NT2/D1 (cell line): ENCODE measurements around the gene CALD1.
A peak's percentile ranks its signal among the peaks of the same experiment; 100 is the strongest.

Experiments
- DNase-seq: peaks from one replicate; pipeline ENCODE4 v3.0.0-alpha.2; 2011; ENCODE audit warnings: low read depth, low spot score
- H3K27me3 ChIP-seq: 2 replicates; pipeline ENCODE4 v1.6.0; 2011; ENCODE audit warnings: mild to moderate bottlenecking; ENCODE audit not compliant: insufficient read length, insufficient read depth
- H3K36me3 ChIP-seq: 2 replicates; pipeline ENCODE4 v1.6.1; 2011; ENCODE audit warnings: mild to moderate bottlenecking, low read length, mixed read lengths; ENCODE audit not compliant: insufficient read depth, insufficient read length
- H3K4me1 ChIP-seq: 2 replicates; pipeline ENCODE4 v1.5.1; 2011; ENCODE audit not compliant: insufficient read depth, insufficient read length
- H3K4me3 ChIP-seq: 2 replicates; pipeline ENCODE4 v1.5.1; 2011; ENCODE audit warnings: low read depth; ENCODE audit not compliant: insufficient read length
- H3K9ac ChIP-seq: 2 replicates; pipeline ENCODE4 v1.6.0; 2011; ENCODE audit warnings: low read depth; ENCODE audit not compliant: insufficient read length
- H3K9me3 ChIP-seq: 2 replicates; pipeline ENCODE4 v1.5.1; 2011; ENCODE audit warnings: mild to moderate bottlenecking, low read length; ENCODE audit not compliant: insufficient read depth
- SUZ12 ChIP-seq: IDR thresholded peaks from 2 replicates; pipeline ENCODE4 v1.6.1; 2011; ENCODE audit not compliant: insufficient read length, insufficient read depth; ENCODE audit errors: extremely low read depth
- YY1 ChIP-seq: IDR thresholded peaks from 2 replicates; pipeline ENCODE4 v1.6.1; 2011; ENCODE audit not compliant: insufficient read length, insufficient read depth
- ZNF274 ChIP-seq: IDR thresholded peaks from 2 replicates; pipeline ENCODE4 v1.6.1; 2011; ENCODE audit warnings: mild to moderate bottlenecking, low read depth, low read length

CALD1 gene

DNA sequence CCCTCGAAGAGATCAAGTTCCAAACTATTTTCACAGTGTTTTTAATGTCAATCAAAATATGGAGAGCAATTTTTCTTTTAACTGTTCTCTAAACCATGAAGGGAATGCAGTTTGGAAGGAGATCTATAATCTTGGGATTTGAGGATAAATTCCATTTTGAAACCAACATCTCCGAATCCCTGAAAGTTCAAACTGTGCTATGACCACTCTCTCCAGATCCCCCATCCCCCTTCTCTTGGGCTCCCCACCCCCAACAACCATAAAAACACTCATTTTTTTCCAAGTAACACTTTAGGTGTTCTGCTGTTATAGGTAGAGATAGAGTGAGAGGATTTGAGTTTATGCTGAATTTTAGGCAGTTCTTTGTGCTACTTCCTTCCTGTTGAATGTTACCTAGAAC lies 1.7 kb downstream of the CALD1 start:
- Histone ChIP-seq H3K27me3 (no peaks in the 10 kb centered on the region), H3K9ac (peak overlapping the region; percentile 73), H3K4me1 (no peaks in the 10 kb centered on the region), H3K4me3 (peak overlapping the region; percentile 45), H3K36me3 (peaks cover 57% of the 10 kb centered on the region), H3K9me3 (no peaks in the 10 kb centered on the region)
- DNase-seq = no peak
- TF ChIP-seq YY1 = no peak
- no peak for TF ChIP-seq SUZ12
- no peak for TF ChIP-seq ZNF274

- DNase-seq = no peak
- H3K4me3 ChIP-seq = no peak overlapping the region
- TF ChIP-seq ZNF274 (no peak), SUZ12 (no peak), YY1 (no peak)
- peaks cover 64% of the 10 kb centered on the region for H3K36me3 ChIP-seq
- H3K9me3 ChIP-seq = no peaks in the 10 kb centered on the region
- H3K9ac ChIP-seq = no peak overlapping the region
- no peaks in the 10 kb centered on the region for H3K4me1 ChIP-seq
- no peaks in the 10 kb centered on the region for H3K27me3 ChIP-seq
Observed at GRCh38 chr7:134782121-134782623, 2.7 kb downstream of the CALD1 start.

DNA sequence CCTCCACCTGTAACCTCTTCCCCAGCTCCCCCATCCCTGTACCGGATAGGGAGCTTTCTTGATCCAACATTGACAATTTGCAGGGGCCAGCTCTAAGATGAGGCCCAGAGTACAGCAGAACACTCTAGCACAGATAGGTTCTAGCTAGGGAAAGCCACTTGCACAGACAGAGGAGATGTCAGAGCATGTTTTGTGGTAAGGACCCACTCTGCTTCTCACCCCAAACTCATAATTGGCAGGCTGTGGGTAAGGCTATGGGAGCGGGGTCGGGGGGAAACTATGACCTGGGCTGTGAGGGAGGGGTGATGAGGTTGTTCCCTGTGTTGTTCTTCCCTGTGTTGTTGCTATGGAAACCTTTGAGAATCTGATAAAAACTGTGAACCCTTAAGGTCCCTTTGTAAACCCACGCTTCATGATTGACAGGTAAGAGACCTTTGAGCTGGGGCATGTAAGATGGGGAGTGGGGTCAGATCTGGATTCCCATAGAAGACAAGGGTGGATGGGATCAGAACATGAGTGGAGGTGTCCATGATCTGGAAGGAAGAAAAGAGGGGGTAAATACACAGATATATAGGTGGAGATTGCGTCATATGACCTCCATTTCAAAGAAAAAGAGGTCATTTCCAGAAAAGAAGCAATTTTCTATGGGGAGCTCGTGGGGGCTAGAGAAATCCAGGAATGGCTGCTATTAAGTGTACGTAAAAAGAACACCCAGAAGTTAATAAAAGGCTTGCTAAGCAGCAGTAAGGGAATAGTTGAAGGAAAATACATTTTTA lies 4.0 kb downstream of the CALD1 start:
- Histone ChIP-seq H3K9ac (no peak overlapping the region), H3K36me3 (peaks cover 77% of the 10 kb centered on the region), H3K27me3 (no peaks in the 10 kb centered on the region), H3K4me1 (no peaks in the 10 kb centered on the region), H3K9me3 (no peaks in the 10 kb centered on the region), H3K4me3 (no peak overlapping the region)
- TF ChIP-seq ZNF274 (no peak), YY1 (no peak)
- DNase-seq = no peak

DNA sequence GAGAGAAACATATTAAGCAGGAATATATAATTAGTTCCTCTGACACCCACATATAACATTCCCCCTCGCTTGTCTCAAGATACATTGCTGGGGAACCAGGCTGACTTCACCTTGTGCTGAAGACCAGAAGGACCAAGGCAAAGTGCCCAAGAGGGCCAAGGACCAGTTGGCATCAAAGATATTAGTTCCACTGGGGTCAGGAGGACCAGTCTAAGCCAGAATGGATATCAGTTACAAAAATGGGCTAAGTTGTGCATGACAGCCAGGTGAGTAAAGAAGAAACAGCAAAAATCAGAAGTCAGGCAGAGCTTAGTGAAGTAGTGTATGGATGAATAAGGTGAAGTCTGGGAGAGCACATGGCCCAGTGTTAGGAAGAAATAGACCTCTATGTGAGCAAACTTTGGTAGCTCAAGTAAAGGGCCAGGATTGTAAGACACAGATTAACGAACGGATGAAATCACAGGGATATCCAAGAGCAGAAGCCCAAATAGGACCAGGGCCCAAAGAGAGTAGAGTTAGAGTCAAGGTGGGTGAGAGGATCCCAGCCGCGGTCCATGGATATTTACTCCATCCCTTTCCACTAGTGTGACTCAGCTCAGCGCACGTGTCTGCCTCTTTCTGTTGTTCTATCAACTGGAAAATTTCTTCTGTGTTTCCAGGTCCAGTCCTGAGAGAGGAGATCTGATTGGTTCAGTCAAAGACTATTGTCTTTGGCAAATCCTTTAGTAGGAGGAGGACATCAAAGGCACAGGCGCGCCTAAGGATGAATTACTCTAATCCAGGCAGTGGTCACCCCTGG lies 5.0 kb downstream of the CALD1 start:
- Histone ChIP-seq H3K4me3 (no peak overlapping the region), H3K9me3 (no peaks in the 10 kb centered on the region), H3K4me1 (no peaks in the 10 kb centered on the region), H3K9ac (no peak overlapping the region), H3K27me3 (no peaks in the 10 kb centered on the region), H3K36me3 (peaks cover 84% of the 10 kb centered on the region)
- no peak for DNase-seq
- no peak for TF ChIP-seq SUZ12
- no peak for TF ChIP-seq YY1
- TF ChIP-seq ZNF274 = no peak

DNA sequence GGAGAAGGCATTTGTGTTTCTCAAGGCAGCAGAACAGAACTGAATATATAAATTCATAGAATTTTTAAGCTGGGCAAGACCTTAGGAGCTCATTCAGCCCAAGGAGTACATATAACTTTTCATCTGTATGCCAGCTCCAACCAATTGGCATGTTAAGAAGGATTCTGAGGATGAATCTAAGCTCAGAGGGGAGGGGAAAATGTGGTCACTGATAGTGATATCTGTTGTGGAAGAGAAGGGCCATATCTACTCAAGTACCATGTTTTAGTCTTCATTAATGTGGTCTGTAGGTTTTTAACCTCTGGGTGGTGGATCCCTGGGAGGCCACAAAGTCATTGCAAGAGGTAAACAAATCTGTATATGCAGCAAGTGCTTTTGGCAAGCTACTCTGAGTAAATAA lies 6.4 kb downstream of the CALD1 start:
- Histone ChIP-seq H3K36me3 (peaks cover 92% of the 10 kb centered on the region), H3K4me3 (no peak overlapping the region), H3K27me3 (no peaks in the 10 kb centered on the region), H3K9ac (no peak overlapping the region), H3K9me3 (no peaks in the 10 kb centered on the region), H3K4me1 (no peaks in the 10 kb centered on the region)
- TF ChIP-seq SUZ12 (no peak), ZNF274 (no peak), YY1 (no peak)
- no peak for DNase-seq

- Histone ChIP-seq H3K27me3 (no peaks in the 10 kb centered on the region), H3K4me3 (no peak overlapping the region), H3K36me3 (peaks cover 88% of the 10 kb centered on the region), H3K9me3 (no peaks in the 10 kb centered on the region), H3K4me1 (no peaks in the 10 kb centered on the region), H3K9ac (no peak overlapping the region)
- DNase-seq = no peak
- TF ChIP-seq SUZ12 (no peak), ZNF274 (no peak), YY1 (no peak)
Observed at GRCh38 chr7:134787064-134787463, 7.6 kb downstream of the CALD1 start.

GRCh38 chr7:134787720-134788119 lies 8.3 kb downstream of the CALD1 start:
- no peak overlapping the region for H3K4me3 ChIP-seq
- H3K27me3 ChIP-seq = no peaks in the 10 kb centered on the region
- DNase-seq = no peak
- no peaks in the 10 kb centered on the region for H3K9me3 ChIP-seq
- H3K36me3 ChIP-seq = peaks cover 83% of the 10 kb centered on the region
- no peaks in the 10 kb centered on the region for H3K4me1 ChIP-seq
- TF ChIP-seq ZNF274 (no peak), SUZ12 (no peak), YY1 (no peak)
- no peak overlapping the region for H3K9ac ChIP-seq
